NCI-H1417 (cell line): ENCODE data around the gene RIMBP2.
"Not testable (repeated sequence)": the region's sequence is repeated elsewhere in the genome, so short reads cannot be mapped to it uniquely, and the experiment has no call there.

Source experiments
- DNase-seq, 3 experiments: peaks; one replicate each; lab custom pipeline; 2025; lab: John Stamatoyannopoulos, UW

The RIMBP2 gene

DNA sequence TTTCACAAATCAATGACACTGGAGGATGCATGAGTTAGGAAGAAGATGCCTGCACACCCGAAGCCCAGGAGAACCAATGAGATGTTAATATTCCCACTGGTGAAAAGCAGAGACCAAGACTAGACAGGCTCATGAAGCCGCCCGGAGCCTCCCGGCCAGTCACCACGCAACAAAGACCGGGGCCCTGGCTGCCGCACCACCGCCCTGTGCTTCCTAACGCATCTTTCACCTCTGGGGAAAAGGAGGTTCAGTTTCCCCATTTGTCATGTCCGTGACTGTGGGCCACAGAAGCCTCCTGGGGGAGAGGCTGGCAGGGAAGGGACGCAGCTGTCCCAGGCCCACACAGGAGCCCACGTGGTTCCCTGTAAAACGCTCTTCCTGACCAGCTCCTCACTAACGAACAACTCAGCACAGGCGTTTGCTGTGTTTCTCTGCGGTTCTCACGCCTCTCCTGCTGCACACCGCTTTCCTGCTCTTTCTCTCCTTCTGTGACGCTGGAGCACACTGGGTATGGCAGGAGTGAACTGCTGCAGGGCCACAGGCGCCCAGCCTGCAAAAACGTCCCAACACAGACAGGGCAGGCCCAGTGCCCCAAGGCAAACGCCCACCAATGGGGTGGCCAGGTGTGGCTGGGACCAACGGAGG is 10.8 kb downstream of the RIMBP2 start:
- no peak for DNase-seq

DNA sequence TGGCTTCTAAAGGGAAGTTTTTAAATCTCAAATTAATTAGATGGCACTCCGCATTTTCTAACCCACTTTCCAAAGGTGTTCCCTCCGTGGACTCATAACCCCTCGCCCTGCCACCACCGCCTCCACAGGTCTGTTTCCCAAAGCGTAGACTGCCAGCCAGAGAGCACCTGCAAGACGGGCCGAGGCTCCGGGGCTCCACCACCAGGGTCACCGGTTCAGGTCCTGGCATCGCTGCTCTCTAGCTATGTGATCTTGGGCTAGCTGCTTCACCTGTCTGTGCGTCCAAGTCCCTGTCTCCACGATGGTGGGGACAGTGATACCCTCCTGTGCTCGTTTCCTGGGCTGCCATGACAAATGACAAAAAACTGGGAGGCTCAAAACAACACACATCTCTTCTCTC is 11.5 kb downstream of the RIMBP2 start:
- DNase-seq: no peak

DNA sequence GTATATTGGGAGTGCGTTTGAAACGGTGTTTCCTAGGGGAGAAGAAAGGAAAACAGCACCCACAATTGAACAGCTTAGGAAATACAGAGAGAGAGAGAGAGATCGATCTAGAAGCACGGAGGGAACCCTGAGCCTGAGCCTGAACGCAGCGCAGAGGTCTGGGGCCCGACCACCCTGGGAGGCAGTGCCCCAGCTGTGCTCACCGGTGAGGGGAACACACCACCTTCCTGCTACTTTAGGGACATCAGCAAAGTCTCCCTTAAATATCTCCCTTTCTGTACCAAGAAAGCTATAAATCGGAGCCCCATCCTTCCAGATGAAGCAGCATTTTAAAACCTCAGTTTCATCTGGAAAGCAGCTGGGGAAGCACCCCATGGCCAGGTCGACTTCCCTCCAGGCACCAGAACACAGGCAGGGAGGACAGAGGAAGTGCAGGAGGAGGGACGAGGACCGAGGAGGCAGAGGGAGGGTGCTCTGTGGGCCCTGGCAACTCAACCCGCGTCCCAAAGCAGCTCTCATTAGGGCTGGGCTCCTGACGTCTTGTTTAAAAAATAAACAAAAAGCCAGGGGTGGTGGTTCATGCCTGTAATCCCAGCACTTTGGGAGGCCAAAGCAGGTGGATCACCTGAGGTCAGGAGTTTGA is 12.2 kb downstream of the RIMBP2 start:
- DNase-seq: no peak

DNA sequence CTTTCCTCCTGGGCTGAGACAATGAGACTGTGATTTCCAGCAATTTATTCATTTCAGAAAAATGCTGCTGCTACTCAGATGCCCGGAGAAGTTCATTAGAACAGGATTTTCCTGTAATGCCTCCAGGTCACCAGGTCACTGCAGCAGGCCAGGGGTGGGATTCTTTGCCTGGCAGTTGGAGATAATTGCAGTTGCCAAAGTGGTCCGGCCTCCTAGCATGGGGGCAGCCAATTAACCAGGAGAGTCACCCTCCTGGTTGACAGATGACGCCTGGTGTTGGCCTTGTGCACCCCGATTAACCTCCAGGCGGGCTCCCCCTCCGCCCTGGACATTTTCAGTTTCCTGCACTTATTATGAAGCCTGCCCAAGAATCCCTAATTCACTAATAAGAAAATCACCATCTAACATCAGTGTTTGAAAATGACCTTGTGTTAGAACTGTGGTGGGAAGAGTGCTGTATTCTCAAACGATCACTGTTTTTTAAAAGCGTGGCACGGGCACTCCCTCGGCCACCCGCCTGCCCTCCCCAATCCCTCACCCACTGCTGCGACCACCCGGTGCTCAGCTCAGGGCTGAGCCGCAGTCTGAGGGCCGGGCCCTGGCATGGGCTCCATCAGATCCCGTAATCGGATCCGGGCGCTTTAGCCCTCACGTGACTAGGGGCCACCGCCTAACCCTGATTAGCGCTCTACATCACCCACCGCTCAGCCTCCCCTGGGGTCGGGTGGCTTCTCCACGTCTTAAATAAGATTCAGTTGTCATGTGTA is 12.9 kb downstream of the RIMBP2 start:
- DNase-seq: no peak

DNA sequence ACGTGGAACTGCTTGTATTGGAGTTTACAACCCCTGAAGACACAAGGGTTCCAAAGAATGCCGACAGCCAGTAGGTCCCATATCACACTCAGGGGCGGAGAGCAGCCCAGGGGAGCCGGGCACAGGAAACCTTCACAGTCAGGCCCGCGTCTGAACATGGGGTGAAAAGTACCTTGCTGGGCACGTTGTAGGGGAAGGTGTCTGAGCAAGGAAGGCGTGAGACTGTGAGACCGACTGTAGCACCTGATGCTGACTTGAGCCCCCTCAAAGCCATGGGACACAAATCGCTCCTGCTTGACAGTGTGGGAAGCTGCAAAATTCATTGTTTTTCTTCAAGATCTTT is 14.7 kb downstream of the RIMBP2 start:
- no peak for DNase-seq

DNA sequence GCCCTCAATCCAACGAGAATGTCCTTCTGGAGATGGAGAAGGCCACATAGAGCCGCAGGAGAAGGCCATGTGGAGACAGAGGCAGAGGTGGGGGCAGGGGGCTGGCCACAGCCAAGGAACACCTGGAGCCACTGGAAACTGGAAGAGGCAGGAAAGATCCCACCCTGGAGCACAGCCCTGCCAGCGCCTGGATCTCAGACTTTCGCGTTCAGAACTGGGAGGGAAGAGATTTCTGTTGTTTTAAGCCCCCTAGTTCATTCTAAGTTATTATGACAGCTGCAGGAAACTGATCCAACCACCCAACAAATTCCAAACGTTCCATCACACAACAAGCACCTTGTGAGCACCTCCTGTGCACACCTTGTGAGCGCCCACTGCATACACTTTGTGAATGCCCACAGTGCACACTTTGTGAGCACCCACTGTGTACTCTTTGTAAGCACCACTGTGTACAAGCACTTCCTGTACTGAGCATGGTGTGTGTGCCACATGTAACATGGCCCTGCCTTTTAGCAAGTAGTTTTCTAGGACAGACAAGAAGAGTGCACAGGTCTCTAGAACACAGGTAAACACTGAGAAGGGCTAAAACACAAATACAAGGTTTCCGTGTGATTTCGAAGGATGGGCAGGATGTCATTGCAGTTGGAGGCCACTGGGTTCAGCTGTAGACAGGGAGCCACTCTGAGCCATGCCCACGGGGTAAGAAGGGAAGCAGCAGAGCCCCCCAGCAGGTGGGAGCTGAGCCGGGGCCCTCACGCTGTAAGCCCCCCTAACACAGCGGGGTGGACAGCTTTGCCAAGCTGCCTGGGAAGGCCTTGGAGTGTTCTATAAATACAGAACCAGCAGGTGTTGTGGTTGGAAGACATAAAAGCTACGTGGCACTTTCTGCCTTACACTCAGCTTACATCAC is 15.4 kb downstream of the RIMBP2 start:
- peak in 1 of 3 experiments; percentile 35 for DNase-seq

DNA sequence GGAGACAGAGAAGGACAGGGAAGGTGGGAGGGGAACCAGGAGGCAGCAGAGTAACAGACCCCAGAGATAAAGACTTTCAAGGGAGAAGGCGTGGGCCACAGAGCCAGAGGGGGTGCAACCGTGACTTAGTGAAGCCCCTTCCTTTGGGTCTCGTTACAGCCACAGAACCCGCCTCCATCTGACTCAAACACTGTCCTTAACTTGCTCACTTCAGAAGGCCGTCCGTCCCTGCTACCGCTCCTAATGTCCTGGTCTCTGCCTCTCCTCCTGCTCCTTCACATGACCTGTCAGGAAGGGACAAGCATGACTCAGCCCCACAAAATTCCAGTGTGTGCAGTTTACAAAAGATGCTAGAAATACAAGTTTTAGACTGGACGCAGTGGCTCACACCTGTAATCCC is 18.0 kb downstream of the RIMBP2 start:
- no peak for DNase-seq

DNA sequence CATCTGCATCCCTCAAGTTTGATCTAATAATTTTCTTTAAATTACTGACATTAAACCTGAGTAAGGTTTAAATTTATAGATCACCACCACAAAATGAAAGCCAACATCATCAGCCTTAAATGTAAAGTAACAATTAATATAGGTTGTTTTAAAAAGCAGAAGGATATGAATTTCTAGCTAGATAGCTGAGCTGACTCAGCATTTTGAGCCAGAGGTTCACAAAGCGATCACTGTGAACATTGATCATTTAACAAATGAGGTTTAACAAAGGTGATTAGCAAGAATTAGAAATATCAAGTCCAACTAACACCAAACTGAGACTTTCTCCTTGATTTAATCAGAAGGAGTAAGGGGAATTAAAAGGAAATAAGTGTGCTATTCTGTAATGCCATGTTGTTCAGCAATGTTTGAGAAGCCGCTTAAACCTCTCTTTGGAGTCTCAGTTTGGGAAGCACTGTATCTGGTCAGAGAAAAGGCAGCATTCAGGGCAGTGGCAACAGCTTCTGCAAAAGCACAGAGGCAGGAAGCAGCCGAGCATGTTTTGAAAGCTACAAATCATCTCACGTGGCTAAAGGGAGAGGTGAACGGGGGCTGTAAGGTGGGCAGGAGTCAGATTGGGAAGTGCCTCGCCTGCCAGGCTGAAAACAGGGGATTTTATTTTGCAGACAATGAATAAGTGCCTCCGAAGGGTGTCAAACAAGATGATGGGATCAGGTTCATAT is 19.6 kb downstream of the RIMBP2 start:
- DNase-seq: no peak

DNA sequence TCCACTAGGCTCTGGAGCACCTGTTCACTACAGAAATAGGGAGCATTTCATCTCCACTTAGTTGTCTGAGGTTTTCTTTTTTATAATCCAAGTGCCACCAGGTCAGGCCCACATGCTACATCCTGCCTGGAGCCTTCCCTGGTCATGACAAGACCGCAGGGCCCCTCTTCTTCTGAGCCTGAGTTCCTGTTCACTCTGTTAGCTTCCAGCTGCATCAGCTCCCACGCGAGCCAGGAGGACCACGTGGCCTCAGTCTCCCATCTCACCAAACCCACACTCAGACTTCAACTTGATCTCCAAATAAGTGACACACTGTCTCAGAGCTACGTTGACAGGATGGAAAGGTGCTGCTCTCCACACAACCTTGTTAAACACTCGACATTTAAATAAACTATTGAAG is 21.0 kb downstream of the RIMBP2 start:
- DNase-seq: no peak

DNA sequence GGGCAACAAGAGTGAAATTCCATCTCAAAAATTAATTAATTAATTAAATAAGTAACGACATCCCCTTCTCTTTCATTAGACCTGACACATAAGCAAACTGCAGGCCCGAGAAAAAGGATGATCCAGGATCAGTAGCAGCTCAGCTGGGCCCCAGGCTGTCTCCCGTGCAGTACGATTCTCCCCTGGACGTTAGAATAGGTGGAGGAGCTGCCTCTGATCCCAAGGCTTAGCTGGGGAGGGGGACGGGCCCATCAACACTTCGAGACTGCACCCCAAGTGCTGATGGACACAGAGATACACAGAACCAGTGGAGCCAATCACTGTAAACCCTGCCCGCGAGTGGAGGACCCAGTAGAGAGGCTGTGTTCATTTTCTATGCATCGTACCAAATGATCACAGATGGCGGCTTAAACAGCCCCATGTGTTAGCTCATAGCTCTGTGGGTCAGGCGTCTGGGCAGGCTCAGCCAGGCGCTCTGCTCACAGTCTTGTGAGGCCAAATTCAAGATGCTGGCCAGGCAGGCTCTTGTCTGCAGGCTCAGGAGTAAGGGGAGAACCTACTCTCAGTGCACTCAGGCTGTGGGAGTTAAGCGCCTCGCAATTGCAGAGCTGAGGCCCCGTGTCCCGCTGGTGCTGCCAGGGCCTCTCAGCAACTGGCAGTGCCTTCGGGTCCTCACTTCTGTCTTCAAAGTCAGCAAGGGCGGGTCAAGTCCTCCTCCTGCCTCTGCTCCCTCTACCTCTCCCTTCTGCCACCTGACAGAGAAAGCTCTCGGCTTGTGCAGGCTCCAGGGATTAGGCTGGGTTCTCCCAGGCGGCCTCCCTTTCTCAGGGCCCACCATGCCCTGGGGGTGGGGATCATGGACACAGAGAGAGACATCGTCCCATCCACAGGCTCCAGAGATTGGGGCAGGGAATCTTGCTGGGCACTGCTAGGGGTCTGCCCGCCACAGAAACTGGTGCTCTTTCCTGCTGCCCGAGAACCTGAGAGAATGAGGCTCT is 26.4 kb downstream of the RIMBP2 start:
- DNase-seq: no peak

DNA sequence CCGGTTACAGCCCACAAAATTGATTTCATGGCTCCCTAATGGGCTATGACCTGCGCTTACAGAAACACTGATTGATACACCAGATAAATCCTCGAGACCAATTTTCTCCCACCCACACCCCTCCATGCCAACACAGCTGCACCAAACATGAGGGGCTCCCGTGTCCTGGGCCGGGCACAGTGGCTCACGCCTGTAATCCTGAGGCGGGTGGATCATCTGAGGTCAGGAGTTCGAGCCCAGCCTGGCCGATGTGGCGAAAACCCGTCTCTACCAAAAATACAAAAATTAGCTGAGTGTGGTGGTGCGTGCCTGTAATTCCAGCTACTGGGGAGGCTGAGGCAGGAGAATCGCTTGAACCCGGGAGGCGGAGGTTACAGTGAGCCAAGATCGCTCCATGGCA is 27.1 kb downstream of the RIMBP2 start:
- not testable (repeated sequence) for DNase-seq

DNA sequence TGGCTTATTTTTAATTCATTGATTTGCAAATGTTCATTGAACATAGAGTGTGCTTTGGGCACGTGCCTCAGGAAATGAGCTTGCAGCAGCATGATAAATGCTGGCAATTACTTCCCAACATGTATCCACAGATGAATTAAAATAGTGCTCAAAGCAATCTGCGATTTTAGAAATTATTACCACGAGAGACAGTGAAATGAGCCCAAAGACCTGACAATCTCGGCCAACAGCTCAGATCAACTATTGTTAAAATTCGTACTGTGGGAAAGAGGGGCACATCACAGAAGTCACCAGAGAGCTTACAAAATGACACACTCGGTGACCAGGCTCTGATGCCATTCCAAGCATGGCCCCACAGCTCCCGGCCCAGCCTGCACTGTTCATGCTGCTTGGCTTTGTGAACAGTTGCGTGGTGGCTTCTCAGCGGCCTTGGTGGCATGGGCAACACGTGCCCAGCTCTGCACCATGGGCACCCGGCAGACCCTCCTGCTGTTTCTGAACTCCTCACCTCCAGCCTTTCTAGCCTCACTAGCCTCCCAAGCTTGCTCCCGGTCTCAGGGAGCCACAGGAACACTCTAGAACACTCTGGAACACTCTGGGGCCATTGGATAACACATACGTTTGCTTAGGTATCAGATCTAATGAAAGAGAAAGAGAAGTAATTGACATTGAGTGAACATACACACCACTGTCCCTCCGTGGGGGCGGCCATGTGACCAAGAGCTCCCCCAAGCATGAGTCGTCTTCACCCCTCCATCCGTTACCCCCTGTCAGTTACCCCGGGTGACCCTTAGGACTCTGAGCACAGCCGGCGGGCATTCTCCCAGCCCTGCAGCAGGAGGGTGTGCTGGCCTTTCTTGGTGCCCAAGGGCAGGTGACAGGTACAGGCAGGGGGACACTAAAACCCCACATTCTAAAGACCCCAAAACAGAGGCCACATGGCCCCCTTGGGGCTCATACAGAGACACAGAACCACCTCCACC is 28.0 kb downstream of the RIMBP2 start:
- no peak for DNase-seq

DNA sequence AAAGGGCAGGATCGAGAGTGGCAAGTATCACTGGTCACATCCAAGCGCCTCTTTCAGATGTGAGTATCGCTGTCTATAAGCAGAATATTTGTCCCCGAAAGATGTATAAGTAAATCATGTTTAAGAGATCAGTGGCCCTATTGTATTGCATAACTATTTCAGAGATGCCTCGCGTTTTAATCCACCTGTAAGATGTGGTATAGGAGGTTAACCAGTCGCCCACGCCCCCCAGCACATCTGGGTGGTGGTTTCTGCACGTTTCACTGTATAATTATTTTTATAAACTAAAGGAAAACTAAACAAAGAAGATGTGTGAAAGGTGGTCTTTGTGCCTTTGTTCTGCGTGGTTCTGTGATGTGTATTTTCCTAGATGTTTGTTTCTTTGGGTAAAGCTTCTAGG is 28.9 kb downstream of the RIMBP2 start:
- no peak for DNase-seq

DNA sequence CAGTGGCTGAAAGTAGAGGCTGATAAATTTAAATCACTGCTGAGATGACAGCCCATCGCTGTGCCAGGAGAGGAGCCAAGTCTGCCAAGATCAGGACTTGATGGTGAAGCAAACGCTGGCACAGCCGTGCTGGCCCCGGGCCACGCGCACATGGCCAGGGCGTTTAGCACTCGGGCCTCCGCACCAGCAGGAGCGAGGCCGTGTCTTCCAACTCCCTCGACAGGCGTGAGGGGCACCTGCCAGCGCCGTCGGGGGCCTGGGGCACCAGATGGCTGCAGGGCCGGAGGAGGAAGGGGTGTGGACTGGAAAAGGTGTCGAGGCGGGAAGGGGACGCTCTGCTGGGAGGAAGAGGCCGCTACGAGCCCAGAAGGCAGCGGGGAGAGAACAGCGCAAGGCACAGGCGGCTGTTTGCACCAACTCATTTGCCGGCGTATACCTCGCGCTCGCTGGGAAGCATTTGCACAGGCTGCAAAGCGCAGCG is 29.5 kb downstream of the RIMBP2 start:
- DNase-seq: no peak

DNA sequence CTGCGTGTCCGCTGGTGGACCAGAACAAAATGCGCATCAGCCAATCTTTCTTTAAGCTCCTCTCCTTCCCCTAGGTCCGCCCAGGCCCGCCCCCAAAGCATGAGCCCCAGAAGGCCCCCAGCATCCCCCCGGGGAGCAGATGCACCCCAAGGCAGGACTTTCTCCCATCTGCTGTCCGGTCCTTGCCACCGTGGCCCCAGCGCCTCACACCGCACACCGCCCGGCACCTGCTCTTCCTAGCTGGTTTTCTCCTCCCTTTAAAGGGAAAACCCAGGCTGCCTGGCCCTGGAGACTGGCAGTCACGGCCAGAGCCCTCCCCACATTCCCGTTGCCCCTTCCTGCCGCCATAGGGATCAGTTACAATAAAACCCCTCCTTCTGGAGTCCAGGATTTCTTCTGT is 30.2 kb downstream of the RIMBP2 start:
- no peak for DNase-seq

DNA sequence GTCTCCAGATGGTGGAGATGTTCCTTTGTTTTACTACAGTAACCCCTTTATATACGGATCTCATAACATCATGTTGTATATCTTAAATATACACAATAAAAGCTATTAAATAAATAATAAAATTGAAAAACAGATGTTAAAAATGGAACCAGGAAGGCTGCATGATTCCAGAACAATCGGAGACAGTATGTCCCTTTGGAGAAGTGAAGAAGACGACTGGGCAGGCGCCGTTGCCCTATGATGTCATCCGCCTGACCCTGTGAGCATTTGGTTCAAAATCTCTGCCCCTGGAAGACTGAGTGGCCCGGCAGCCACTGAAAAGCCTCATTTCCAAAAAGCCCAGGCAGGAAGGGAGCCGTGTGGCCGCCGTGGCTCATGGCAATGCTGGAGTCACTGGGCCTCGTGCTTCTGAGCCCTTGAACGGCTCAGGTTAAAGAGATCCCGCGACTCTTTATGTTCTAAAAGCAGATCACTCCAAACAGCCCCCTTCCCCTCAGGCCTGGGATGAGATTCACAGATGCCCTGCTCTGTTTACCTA is 30.8 kb downstream of the RIMBP2 start:
- DNase-seq: no peak

DNA sequence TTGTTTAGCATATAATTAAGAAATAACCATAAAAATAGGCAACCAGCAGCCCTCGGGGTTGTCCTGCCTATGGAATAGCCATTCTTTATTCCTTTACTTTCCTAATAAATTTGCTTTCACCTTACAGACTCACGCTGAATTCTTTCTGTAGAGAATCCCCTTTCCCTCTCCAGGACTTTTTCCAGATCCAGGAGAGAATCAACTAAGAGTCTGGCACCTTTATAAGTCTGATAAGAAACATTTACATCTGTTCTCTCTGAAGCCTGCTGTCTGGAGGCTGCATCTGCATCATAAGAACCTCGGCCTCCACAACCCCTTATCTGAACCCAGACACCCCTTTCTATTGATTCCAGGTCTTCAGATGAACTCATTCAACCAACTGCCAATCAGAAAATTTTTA is 32.3 kb downstream of the RIMBP2 start:
- DNase-seq: no peak

DNA sequence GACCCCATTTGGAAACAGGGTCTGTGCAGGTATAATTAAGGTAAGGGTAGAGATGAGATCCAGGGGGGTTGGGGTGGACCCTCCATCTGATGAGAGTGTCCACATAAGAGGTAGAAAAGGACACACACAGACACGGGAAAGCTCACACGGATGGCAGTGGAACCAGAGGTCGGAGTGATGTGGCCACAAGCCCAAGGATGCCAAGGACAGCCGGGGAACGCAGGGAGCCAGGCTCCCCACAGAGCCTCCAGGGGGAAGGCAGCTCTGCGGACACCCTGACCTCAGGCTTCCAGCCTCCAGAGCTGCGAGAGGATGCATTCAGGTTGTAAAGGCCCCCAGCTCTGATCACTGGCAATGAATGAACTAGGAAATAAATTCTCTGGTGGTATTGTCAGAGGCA is 33.0 kb downstream of the RIMBP2 start:
- no peak for DNase-seq

DNA sequence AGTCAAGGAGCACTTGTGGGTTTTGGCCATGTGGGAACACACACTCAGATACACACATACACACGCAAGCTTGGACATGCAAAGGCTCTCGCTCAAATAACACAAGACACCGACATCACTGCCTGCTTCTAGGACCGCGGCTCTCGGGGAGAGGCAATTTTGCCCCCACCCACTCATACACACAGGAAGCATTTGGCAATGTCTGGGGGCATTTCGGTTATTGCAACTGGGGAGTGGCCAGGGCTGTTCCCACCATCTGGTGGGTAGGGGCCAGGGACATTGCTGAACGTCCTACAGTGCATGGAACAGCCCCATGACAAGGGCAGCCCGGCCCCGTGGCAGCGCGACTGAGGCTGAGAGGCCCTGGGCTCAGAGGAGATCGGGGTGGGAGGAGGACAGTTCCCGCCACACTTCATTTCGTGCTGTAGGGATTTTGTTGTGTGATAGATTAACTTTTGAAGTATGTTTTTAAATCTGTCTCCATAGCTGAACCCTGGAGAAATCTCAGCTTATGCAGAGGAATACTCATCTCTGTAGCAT is 35.6 kb downstream of the RIMBP2 start:
- DNase-seq: no peak
